SK-N-SH (cell line): ENCODE data around the gene PLEKHG1. TPM values are rescaled to one million over a fixed set of nuclear protein-coding genes. Genes with fewer than 3 reads are reported as not detected.

Experiments used
- CTCF ChIA-PET: fragments of 300-600, 350-600 bp; formaldehyde crosslinking; extraction: SDS; loops from one replicate; lab custom pipeline; 2021; lab: Yijun Ruan, JAX
- POLR2A ChIA-PET: fragments of 350-600 bp; sonication (Branson Sonifier 250); formaldehyde crosslinking; extraction: SDS; loops from one replicate; lab custom pipeline; 2020; ENCODE audit warnings: antibody characterized with exemption, inconsistent platforms; lab: Yijun Ruan, JAX
- DNase-seq: peaks from one replicate; pipeline ENCODE4 v3.0.0; 2012
- H2AFZ ChIP-seq: fragments of 200-600 bp; sonication (generic); 2 replicates; pipeline ENCODE4 v1.8.1; 2016; ENCODE audit warnings: antibody characterized with exemption, mild to moderate bottlenecking, low read depth
- H3F3A ChIP-seq: fragments of 200-600 bp; sonication (generic); replicated peaks from 2 replicates; pipeline ENCODE3; 2016; ENCODE audit warnings: antibody characterized with exemption, mild to moderate bottlenecking; ENCODE audit not compliant: insufficient read depth
- H3K27ac ChIP-seq, 2 experiments: fragments of 200-500 bp in 1 of 2; fragments of 200-600 bp in 1 of 2; sonication (Bioruptor generic) in 1 of 2; sonication (generic), shearing (Covaris generic) in 1 of 2; 2 replicates each; pipeline versions ENCODE4 v1.5.1 to v1.6.1; 2014 to 2016; ENCODE audit warnings: low read depth in 2 of 2, inconsistent platforms in 1 of 2, low read length in 1 of 2, mild to moderate bottlenecking in 1 of 2, mixed read lengths in 1 of 2
- H3K27me3 ChIP-seq: fragments of 200-600 bp; sonication (generic), shearing (Covaris generic); 2 replicates; pipeline ENCODE4 v1.6.1; 2016; ENCODE audit warnings: mixed run types; ENCODE audit not compliant: insufficient read depth
- H3K36me3 ChIP-seq, 2 experiments: fragments of 200-500 bp in 1 of 2; fragments of 200-600 bp in 1 of 2; sonication (Bioruptor generic) in 1 of 2; sonication (generic) in 1 of 2; replicated peaks in 1 of 2; 2 replicates each; pipeline versions ENCODE3 to v1.5.1; 2014 to 2016; ENCODE audit warnings: low read length in 1 of 2, mild to moderate bottlenecking in 1 of 2; ENCODE audit not compliant: insufficient read depth in 2 of 2, control insufficient read depth in 1 of 2
- H3K4me1 ChIP-seq, 2 experiments: fragments of 200-500 bp in 1 of 2; fragments of 200-600 bp in 1 of 2; sonication (Bioruptor generic) in 1 of 2; sonication (generic), shearing (Covaris generic) in 1 of 2; 2 replicates each; pipeline versions ENCODE4 v1.5.1 to v1.6.1; 2014 to 2016; ENCODE audit warnings: low read depth in 1 of 2, low read length in 1 of 2, mixed run types in 1 of 2; ENCODE audit not compliant: insufficient read depth in 2 of 2, control insufficient read depth in 1 of 2
- H3K4me2 ChIP-seq: fragments of 200-600 bp; sonication (generic), shearing (Covaris generic); 2 replicates; pipeline ENCODE4 v1.6.1; 2017; ENCODE audit warnings: mixed run types
- H3K4me3 ChIP-seq, 2 experiments: fragments of 200-500 bp in 1 of 2; fragments of 200-600 bp in 1 of 2; sonication (Bioruptor generic) in 1 of 2; sonication (generic), shearing (Covaris generic) in 1 of 2; 2 replicates each; pipeline versions ENCODE4 v1.5.1 to v1.8.1; 2014 to 2016; ENCODE audit warnings: low read depth in 2 of 2, inconsistent platforms in 1 of 2, low read length in 1 of 2, mild to moderate bottlenecking in 1 of 2, mixed read lengths in 1 of 2, moderate library complexity in 1 of 2
- H3K79me2 ChIP-seq: fragments of 200-600 bp; sonication (generic); 2 replicates; pipeline ENCODE4 v1.8.1; 2017; ENCODE audit warnings: mild to moderate bottlenecking; ENCODE audit not compliant: insufficient read depth
- H3K9ac ChIP-seq: fragments of 200-600 bp; sonication (generic); 2 replicates; pipeline ENCODE4 v1.6.1; 2017; ENCODE audit warnings: mixed run types
- H3K9me2 ChIP-seq: fragments of 200-600 bp; sonication (generic); 2 replicates; pipeline ENCODE4 v1.6.1; 2017; ENCODE audit warnings: mixed run types
- H3K9me3 ChIP-seq: fragments of 200-600 bp; sonication (generic); 2 replicates; pipeline ENCODE4 v1.6.1; 2017; ENCODE audit warnings: mixed run types, mild to moderate bottlenecking, moderate library complexity
- H4K20me1 ChIP-seq: fragments of 200-600 bp; sonication (generic); 2 replicates; pipeline ENCODE4 v1.6.1; 2017; ENCODE audit warnings: mild to moderate bottlenecking, mixed run types; ENCODE audit not compliant: insufficient read depth
- CHD2 ChIP-seq: fragments of 150-350 bp; IDR thresholded peaks from 2 replicates; pipeline ENCODE4 v1.6.1; 2018; ENCODE audit warnings: low read length; ENCODE audit not compliant: partially characterized antibody
- ELF1 ChIP-seq: IDR thresholded peaks from 2 replicates; pipeline ENCODE4 v1.4.0; 2012
- EP300 ChIP-seq, 2 experiments: IDR thresholded peaks; 2 replicates each; pipeline versions ENCODE4 v1.4.0 to v1.6.1; 2012; ENCODE audit warnings: borderline replicate concordance in 1 of 2, low read depth in 1 of 2, low read length in 1 of 2
- FOSL2 ChIP-seq: IDR thresholded peaks from 2 replicates; pipeline ENCODE4 v1.4.0; 2012; ENCODE audit warnings: low read depth, mild to moderate bottlenecking, moderate library complexity, borderline replicate concordance
- FOXJ3 ChIP-seq: sonication (generic); formaldehyde crosslinking; IDR thresholded peaks from 2 replicates; pipeline ENCODE4 v1.5.1; 2020; ENCODE audit warnings: mild to moderate bottlenecking, missing genetic modification reagents
- FOXM1 ChIP-seq: IDR thresholded peaks from 2 replicates; pipeline ENCODE4 v1.4.0; 2012; ENCODE audit warnings: low read depth, mild to moderate bottlenecking
- GABPA ChIP-seq: IDR thresholded peaks from 2 replicates; pipeline ENCODE4 v1.4.0; 2012; ENCODE audit warnings: low read depth, mild to moderate bottlenecking
- GATA2 ChIP-seq: sonication (generic); formaldehyde crosslinking; IDR thresholded peaks from 2 replicates; pipeline ENCODE4 v1.5.0; 2020; ENCODE audit warnings: mild to moderate bottlenecking, missing genetic modification reagents
- JUND ChIP-seq: IDR thresholded peaks from 2 replicates; pipeline ENCODE4 v1.4.0; 2012
- MXI1 ChIP-seq: IDR thresholded peaks from 2 replicates; pipeline ENCODE4 v1.6.1; 2012; ENCODE audit warnings: mild to moderate bottlenecking, low read depth, low read length, improper control_type of control experiment
- NFIC ChIP-seq: IDR thresholded peaks from 2 replicates; pipeline ENCODE4 v1.4.0; 2012; ENCODE audit warnings: borderline replicate concordance
- NRF1 ChIP-seq: IDR thresholded peaks from 2 replicates; pipeline ENCODE4 v1.6.1; 2012; ENCODE audit warnings: low read depth, mild to moderate bottlenecking, low read length
- RFX5 ChIP-seq: IDR thresholded peaks from 2 replicates; pipeline ENCODE4 v1.6.1; 2012; ENCODE audit warnings: mild to moderate bottlenecking, improper control_type of control experiment, low read length
- SIN3A ChIP-seq: IDR thresholded peaks from 2 replicates; pipeline ENCODE4 v1.6.1; 2012; ENCODE audit warnings: low read depth, mild to moderate bottlenecking, low read length, moderate library complexity, borderline replicate concordance
- SMC3 ChIP-seq: IDR thresholded peaks from 2 replicates; pipeline ENCODE4 v1.6.1; 2012; ENCODE audit warnings: low read depth, low read length, improper control_type of control experiment
- USF1 ChIP-seq: IDR thresholded peaks from 2 replicates; pipeline ENCODE4 v1.4.0; 2012; ENCODE audit warnings: low read depth, borderline replicate concordance
- YY1 ChIP-seq: IDR thresholded peaks from 2 replicates; pipeline ENCODE4 v1.4.0; 2012; ENCODE audit warnings: low read depth, mild to moderate bottlenecking
- ZBTB33 ChIP-seq: IDR thresholded peaks from 2 replicates; pipeline ENCODE4 v1.4.0; 2012; ENCODE audit warnings: low read depth, borderline replicate concordance
- WGBS: methylation state at CpG from one replicate; pipeline ENCODE4 v1.1.6; 2017; ENCODE audit warnings: low lambda C conversion rate; 5-methylcytosine and 5-hydroxymethylcytosine counted together
- polyA plus RNA-seq, 3 experiments: library from polyadenylated mRNA; depleted of rRNA; stranded (reverse); fragments of >200 nt; gene quantifications; 2 replicates each; pipeline ENCODE4 v1.2.3, GENCODE V29; 2012
- TF ChIP-seq, protein P1 (sequence below): fragments of 150-350 bp; IDR thresholded peaks from 2 replicates; pipeline ENCODE4 v1.6.1; 2016; ENCODE audit warnings: mild to moderate bottlenecking, low read depth, low read length
- TF ChIP-seq, protein P2 (sequence below): IDR thresholded peaks from 2 replicates; pipeline ENCODE4 v1.6.1; 2012; ENCODE audit warnings: mild to moderate bottlenecking, low read depth, low read length, moderate library complexity

The PLEKHG1 gene
- polyA plus RNA-seq, 1 of the 3 experiments (the other 2 are of a cell fraction) = 0.02 TPM

GRCh38 chr6:150586850-150587359 lies 12.8 kb upstream of the PLEKHG1 start:
- H3K9me2 ChIP-seq = no peaks in the 10 kb centered on the region
- H2AFZ ChIP-seq = no peak overlapping the region
- no peaks in the 10 kb centered on the region for H3K36me3 ChIP-seq
- TF ChIP-seq JUND = no peak
- no peak for TF ChIP-seq FOXJ3 (CRISPR knock-in tag)
- no peak for TF ChIP-seq FOXM1
- TF ChIP-seq, protein P1, sequence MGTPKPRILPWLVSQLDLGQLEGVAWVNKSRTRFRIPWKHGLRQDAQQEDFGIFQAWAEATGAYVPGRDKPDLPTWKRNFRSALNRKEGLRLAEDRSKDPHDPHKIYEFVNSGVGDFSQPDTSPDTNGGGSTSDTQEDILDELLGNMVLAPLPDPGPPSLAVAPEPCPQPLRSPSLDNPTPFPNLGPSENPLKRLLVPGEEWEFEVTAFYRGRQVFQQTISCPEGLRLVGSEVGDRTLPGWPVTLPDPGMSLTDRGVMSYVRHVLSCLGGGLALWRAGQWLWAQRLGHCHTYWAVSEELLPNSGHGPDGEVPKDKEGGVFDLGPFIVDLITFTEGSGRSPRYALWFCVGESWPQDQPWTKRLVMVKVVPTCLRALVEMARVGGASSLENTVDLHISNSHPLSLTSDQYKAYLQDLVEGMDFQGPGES = no peak
- no peak for TF ChIP-seq MXI1
- no peak for TF ChIP-seq SIN3A
- TF ChIP-seq EP300 (IDR thresholded peaks at IDR 0.05; ENCODE audit: borderline replicate concordance in 1 of 2, low read depth in 1 of 2, low read length in 1 of 2) = no peak
- no peak for TF ChIP-seq NRF1
- TF ChIP-seq ELF1 = no peak
- TF ChIP-seq CHD2 = no peak
- no peak for TF ChIP-seq GATA2 (CRISPR knock-in tag)
- TF ChIP-seq, protein P2, sequence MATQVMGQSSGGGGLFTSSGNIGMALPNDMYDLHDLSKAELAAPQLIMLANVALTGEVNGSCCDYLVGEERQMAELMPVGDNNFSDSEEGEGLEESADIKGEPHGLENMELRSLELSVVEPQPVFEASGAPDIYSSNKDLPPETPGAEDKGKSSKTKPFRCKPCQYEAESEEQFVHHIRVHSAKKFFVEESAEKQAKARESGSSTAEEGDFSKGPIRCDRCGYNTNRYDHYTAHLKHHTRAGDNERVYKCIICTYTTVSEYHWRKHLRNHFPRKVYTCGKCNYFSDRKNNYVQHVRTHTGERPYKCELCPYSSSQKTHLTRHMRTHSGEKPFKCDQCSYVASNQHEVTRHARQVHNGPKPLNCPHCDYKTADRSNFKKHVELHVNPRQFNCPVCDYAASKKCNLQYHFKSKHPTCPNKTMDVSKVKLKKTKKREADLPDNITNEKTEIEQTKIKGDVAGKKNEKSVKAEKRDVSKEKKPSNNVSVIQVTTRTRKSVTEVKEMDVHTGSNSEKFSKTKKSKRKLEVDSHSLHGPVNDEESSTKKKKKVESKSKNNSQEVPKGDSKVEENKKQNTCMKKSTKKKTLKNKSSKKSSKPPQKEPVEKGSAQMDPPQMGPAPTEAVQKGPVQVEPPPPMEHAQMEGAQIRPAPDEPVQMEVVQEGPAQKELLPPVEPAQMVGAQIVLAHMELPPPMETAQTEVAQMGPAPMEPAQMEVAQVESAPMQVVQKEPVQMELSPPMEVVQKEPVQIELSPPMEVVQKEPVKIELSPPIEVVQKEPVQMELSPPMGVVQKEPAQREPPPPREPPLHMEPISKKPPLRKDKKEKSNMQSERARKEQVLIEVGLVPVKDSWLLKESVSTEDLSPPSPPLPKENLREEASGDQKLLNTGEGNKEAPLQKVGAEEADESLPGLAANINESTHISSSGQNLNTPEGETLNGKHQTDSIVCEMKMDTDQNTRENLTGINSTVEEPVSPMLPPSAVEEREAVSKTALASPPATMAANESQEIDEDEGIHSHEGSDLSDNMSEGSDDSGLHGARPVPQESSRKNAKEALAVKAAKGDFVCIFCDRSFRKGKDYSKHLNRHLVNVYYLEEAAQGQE = no peak
- no peak for TF ChIP-seq GABPA
- TF ChIP-seq FOSL2 = no peak
- TF ChIP-seq YY1 = no peak
- no peak for TF ChIP-seq NFIC
- TF ChIP-seq SMC3 = no peak
- TF ChIP-seq ZBTB33 = no peak
- no peak for TF ChIP-seq USF1
- TF ChIP-seq RFX5 = no peak
- H3K9ac ChIP-seq = no peak overlapping the region
- no peaks in the 10 kb centered on the region; the same call in 1 of the 2 replicates for H3K27me3 ChIP-seq
- no peak overlapping the region for H3K27ac ChIP-seq
- no peak for DNase-seq
- no peaks in the 10 kb centered on the region; a peak in 1 of 4 replicates for H3K4me1 ChIP-seq
- no peak overlapping the region for H3K4me3 ChIP-seq
- no peaks in the 10 kb centered on the region for H3F3A ChIP-seq
- no peak overlapping the region for H3K4me2 ChIP-seq
- POLR2A ChIA-PET = no interaction called here
- no peaks in the 10 kb centered on the region for H3K79me2 ChIP-seq
- H3K9me3 ChIP-seq = no peaks in the 10 kb centered on the region
- WGBS = 41% methylated on average over 11 of the region's 12 CpGs
- CTCF ChIA-PET = no interaction called here
- no peaks in the 10 kb centered on the region for H4K20me1 ChIP-seq
